Calu3 (cell line): ENCODE results near the gene ARPP19. TPM values are rescaled to one million over a fixed set of nuclear protein-coding genes. Genes with fewer than 3 reads are reported as not detected.
"Not testable (repeated sequence)": the region's sequence is repeated elsewhere in the genome, so short reads cannot be mapped to it uniquely, and the experiment has no call there.

Source experiments
- BruUV-seq: library from RNA; stranded (reverse); fragments of 400-500 nt; replicated peaks from 2 replicates; lab custom pipeline; 2021; lab: Mats Ljungman, UMichigan
- CTCF ChIA-PET: fragments of 300-600 bp; sonication (Branson Sonifier 250); formaldehyde crosslinking; loops from one replicate; lab custom pipeline; 2022; ENCODE audit warnings: antibody characterized with exemption; lab: Charles Lee
- DNase-seq: peaks from one replicate; pipeline ENCODE4 v3.0.0; 2022
- H3K27ac Mint-ChIP-seq: one replicate; pipeline ENCODE4 v1.8.0; 2022; ENCODE audit warnings: mixed read lengths; ENCODE audit not compliant: unreplicated experiment
- H3K27me3 Mint-ChIP-seq: one replicate; pipeline ENCODE4 v1.8.0; 2022; ENCODE audit warnings: mixed read lengths; ENCODE audit not compliant: unreplicated experiment
- H3K36me3 Mint-ChIP-seq: one replicate; pipeline ENCODE4 v1.8.0; 2022; ENCODE audit warnings: mild to moderate bottlenecking, moderate library complexity, mixed read lengths; ENCODE audit not compliant: insufficient read depth, unreplicated experiment
- H3K4me1 Mint-ChIP-seq: one replicate; pipeline ENCODE4 v1.8.0; 2022; ENCODE audit warnings: mild to moderate bottlenecking, low read depth, mixed read lengths; ENCODE audit not compliant: unreplicated experiment
- H3K4me3 Mint-ChIP-seq: one replicate; pipeline ENCODE4 v1.8.0; 2022; ENCODE audit warnings: mild to moderate bottlenecking, low read depth, moderate library complexity, mixed read lengths; ENCODE audit not compliant: unreplicated experiment
- H3K9me3 Mint-ChIP-seq: one replicate; pipeline ENCODE4 v1.8.0; 2022; ENCODE audit warnings: low read depth, mixed read lengths; ENCODE audit not compliant: unreplicated experiment
- intact Hi-C: fragments of 100-400 bp; cut with micrococcal nuclease; formaldehyde crosslinking; loops from one replicate; pipeline ENCODE4 v1.10.0; 2022; ENCODE audit not compliant: unreplicated experiment
- total RNA-seq: library from RNA; stranded (reverse); gene quantifications from 2 replicates; pipeline ENCODE4 v1.2.3, GENCODE V29; 2022
- TF ChIP-seq, protein P1 (sequence below): fragments of 200-600 bp; IDR thresholded peaks from one replicate; pipeline ENCODE4 v1.8.0; 2022; ENCODE audit warnings: antibody characterized with exemption; ENCODE audit not compliant: unreplicated experiment

ARPP19 gene
- total RNA-seq, 1 experiment from 2014 or later = 155 TPM

DNA sequence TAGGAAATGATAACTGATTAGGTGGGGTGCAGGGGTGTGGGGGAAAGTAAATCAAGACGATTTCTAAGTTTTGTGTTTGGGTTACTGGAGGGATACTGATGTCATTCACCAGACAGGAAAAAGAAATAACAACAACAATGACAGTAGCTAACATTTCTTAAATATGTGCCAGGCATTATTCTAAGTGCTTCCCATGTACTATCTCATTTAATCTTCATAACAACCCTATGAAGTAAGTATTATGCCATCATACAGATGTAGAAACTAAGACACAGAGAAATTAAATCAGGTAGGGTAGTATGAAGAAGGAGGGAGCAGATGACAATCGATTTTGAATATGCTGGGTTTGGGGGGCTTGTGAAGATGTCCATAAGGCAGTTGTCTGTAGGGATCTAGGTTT, 53.5 kb downstream of the ARPP19 start:
- H3K36me3 Mint-ChIP-seq = peaks cover 4% of the 10 kb centered on the region
- no peaks in the 10 kb centered on the region for H3K4me1 Mint-ChIP-seq
- CTCF ChIA-PET = no interaction called here
- BruUV-seq = no TSS peak
- DNase-seq = no peak
- intact Hi-C loops = no loop called here
- no peaks in the 10 kb centered on the region for H3K9me3 Mint-ChIP-seq
- no peak overlapping the region for H3K4me3 Mint-ChIP-seq
- no peak overlapping the region for H3K27ac Mint-ChIP-seq
- H3K27me3 Mint-ChIP-seq = no peaks in the 10 kb centered on the region
- TF ChIP-seq, protein P1, sequence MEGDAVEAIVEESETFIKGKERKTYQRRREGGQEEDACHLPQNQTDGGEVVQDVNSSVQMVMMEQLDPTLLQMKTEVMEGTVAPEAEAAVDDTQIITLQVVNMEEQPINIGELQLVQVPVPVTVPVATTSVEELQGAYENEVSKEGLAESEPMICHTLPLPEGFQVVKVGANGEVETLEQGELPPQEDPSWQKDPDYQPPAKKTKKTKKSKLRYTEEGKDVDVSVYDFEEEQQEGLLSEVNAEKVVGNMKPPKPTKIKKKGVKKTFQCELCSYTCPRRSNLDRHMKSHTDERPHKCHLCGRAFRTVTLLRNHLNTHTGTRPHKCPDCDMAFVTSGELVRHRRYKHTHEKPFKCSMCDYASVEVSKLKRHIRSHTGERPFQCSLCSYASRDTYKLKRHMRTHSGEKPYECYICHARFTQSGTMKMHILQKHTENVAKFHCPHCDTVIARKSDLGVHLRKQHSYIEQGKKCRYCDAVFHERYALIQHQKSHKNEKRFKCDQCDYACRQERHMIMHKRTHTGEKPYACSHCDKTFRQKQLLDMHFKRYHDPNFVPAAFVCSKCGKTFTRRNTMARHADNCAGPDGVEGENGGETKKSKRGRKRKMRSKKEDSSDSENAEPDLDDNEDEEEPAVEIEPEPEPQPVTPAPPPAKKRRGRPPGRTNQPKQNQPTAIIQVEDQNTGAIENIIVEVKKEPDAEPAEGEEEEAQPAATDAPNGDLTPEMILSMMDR = no peak

DNA sequence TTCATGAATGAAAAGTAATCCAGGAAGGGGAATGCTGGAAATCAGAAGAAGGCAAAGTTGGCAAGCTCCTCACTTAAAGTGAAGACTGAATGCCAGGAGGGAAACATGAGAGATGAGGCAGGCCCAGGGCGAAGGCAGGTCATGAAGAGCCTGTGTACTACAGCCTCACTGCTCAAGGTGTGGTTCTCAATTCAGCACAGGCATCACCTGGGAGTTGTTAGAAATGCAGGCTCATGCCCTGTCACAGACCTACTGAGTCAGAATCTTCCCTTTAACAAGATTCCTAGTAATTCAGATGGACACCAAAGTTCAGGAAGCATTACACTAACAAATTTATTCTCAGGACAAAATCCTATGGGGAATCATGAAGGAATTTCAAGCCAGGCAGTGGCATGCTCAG, 54.3 kb downstream of the ARPP19 start:
- intact Hi-C loops = no loop called here
- TF ChIP-seq, protein P1 = no peak

DNA sequence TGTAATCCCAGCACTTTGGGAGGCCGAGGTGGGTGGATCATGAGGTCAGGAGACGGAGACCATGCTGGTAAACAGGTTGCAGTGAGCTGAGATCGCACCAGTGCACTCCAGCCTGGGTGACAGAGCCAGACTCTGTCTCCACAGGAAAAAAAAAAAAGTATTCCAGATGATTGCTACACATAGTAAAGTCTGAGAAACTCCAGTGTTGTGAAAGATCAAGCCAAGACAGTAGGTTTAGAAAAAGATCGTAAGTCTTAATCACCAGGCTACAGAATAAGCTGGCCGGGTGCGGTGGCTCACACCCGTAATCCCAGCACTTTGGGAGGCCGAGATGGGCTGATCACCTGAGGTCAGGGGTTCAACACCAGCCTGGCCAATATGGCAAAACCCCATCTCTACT, 56.0 kb downstream of the ARPP19 start:
- H3K4me3 Mint-ChIP-seq, H3K36me3 Mint-ChIP-seq, CTCF ChIA-PET, H3K4me1 Mint-ChIP-seq, DNase-seq, H3K9me3 Mint-ChIP-seq, intact Hi-C loops, H3K27me3 Mint-ChIP-seq, BruUV-seq, H3K27ac Mint-ChIP-seq: not testable (repeated sequence)

More for the DNA sequence above, 54.3 kb downstream of the ARPP19 start:
- no TSS peak for BruUV-seq
- no peaks in the 10 kb centered on the region for H3K9me3 Mint-ChIP-seq
- no peak overlapping the region for H3K27ac Mint-ChIP-seq
- H3K4me3 Mint-ChIP-seq = no peak overlapping the region
- CTCF ChIA-PET = no interaction called here
- DNase-seq = no peak
- no peaks in the 10 kb centered on the region for H3K4me1 Mint-ChIP-seq
- H3K36me3 Mint-ChIP-seq = peaks cover 4% of the 10 kb centered on the region
- H3K27me3 Mint-ChIP-seq = no peaks in the 10 kb centered on the region

DNA sequence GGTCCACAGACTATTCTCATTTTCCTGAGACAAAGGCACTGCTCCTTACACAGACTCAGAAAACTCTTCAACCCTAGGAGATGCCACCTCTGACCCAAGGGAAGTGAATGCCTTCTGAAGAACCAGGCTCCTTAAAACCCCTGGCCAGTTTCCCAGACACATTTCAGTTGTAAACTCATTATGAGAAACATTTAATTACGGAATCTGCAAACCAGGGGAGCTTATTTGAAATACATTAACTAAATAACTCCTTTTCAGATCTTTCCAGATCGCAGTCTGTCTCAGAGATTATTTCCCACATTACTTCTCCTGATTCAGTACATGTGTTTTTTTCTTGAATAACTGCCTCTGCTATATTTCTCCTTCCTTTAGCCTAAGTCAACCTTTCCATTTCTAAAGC, 57.7 kb downstream of the ARPP19 start:
- Mint-ChIP-seq H3K27ac (no peak overlapping the region), H3K27me3 (no peaks in the 10 kb centered on the region), H3K9me3 (no peaks in the 10 kb centered on the region), H3K36me3 (peaks cover 4% of the 10 kb centered on the region), H3K4me1 (no peaks in the 10 kb centered on the region), H3K4me3 (no peak overlapping the region)
- BruUV-seq = no TSS peak
- CTCF ChIA-PET = no interaction called here
- intact Hi-C loops = no loop called here
- TF ChIP-seq, protein P1 = no peak
- DNase-seq = no peak

DNA sequence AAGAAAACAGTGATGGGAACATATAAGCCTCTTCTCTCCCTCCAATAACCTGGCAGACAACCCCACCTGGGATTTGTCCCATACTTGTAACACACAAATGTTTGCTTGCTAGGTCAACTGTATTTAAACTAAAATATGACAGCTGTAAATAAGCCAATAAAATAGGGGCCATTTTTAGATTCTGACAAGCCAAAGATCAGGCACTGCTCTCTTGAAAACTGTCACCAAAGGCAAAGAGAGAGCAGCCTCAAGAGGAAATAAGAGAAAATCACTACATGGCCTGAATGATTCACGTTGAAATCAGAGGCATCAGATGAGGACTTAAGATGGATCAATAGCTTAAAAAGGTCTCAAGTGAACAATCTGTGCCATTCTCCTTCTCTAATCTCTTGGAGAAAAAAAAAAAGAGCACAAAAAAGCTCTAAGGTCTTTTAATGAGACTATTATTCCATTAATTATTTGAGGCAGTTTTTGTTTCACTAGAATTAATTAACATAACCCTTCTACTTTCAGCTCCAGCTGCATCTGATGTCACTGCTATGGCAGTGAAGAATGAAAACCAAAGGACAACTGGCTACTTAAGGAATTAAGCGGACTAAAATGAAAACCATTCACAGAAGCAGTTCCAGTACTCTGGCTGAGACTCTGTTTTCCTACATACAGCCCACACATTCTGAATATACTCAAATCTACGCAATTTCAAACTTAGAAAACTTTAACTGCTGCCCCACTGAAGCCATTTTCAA, 59.2 kb downstream of the ARPP19 start:
- Mint-ChIP-seq H3K36me3 (peaks cover 4% of the 10 kb centered on the region), H3K4me1 (no peaks in the 10 kb centered on the region), H3K27me3 (no peaks in the 10 kb centered on the region), H3K27ac (no peak overlapping the region), H3K4me3 (no peak overlapping the region), H3K9me3 (no peaks in the 10 kb centered on the region)
- CTCF ChIA-PET = no interaction called here
- intact Hi-C loops = no loop called here
- no peak for DNase-seq
- TF ChIP-seq, protein P1 = no peak
- no TSS peak for BruUV-seq
